ENCODE measurements around the gene LTBP2.

DNA sequence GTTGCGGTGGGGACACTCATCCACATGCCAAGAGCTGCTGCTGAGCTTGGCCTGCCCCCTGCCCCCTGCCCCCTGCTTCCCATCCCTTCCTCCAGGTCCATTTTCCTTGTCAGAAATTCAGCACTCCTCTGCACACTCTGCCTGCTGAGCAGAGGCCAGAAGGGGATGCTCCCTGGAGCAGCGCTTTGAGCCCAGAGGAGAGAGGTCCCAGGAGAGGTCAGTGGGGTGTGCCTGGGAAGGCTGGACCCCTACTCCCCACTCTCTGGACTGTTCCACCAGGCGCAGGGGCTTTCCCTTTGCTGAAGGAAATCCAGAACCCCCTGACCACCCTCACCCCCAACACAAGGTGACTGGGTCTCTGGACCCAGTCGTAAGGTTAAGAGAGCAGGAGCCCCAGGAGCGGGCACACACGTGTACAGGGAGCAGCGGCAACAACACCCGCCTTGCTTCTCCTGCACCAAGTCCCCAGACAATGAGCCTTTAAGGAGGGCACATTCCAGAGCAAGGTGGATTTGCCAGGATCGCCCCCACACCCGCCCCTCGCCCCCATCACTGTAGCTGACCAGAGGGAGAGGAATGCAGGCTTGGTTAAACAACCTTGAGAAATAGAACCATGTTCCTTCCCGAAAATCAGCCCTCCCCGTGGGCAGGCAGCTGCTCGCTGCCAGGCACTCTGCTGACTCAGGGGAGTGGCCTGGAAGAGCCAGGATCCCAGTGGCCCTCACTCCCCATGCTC lies 87.8 kb downstream of the LTBP2 start:
- TF ChIP-seq CTCF (conservative IDR thresholded peaks at IDR 0.05; ENCODE audit: low read depth, low read length) (no peak), EZH2 (IDR thresholded peaks at IDR 0.05; ENCODE audit: low read length, unreplicated experiment) (no peak)
